Naive thymus-derived CD8-positive, alpha-beta T cell (primary cell): ENCODE results near the gene TMEM175. TPM values are rescaled to one million over a fixed set of nuclear protein-coding genes. Genes with fewer than 3 reads are reported as not detected.
"Not testable (repeated sequence)": the region's sequence is repeated elsewhere in the genome, so short reads cannot be mapped to it uniquely, and the experiment has no call there.

Experiments
- ATAC-seq, 2 donors: fragments of 150-1000 bp; cut with Tn5 transposase in 1 of 2; sonication (Bioruptor Pico), chemical (Tn5 transposase) in 1 of 2; 1 replicate in 1 of 2; 2 replicates in 1 of 2; pipeline ENCODE4 v1.10.0; 2021; ENCODE audit warnings: mild to moderate bottlenecking in 2 of 2, moderate library complexity in 2 of 2
- POLR2A ChIA-PET: fragments of 350-600 bp; sonication (Branson Sonifier 250); formaldehyde crosslinking; loops from one replicate; lab custom pipeline; 2021; ENCODE audit warnings: antibody characterized with exemption; lab: Charles Lee
- DNase-seq, 10 donors: peaks; one replicate each; pipeline versions ENCODE4 v3.0.0 to v3.0.0-alpha.2; 2020 to 2022
- H3K27ac Mint-ChIP-seq, 10 donors: one replicate each; pipeline ENCODE4 v1.8.0; 2020 to 2022; ENCODE audit warnings: mild to moderate bottlenecking in 10 of 10, mixed read lengths in 10 of 10, moderate library complexity in 4 of 10, inconsistent platforms in 1 of 10
- H3K27me3 Mint-ChIP-seq, 5 donors: one replicate each; pipeline ENCODE4 v1.8.0; 2021 to 2022; ENCODE audit warnings: mixed read lengths in 5 of 5
- H3K36me3 Mint-ChIP-seq, 3 donors: one replicate each; pipeline ENCODE4 v1.8.0; 2020 to 2022; ENCODE audit warnings: mixed read lengths in 3 of 3, mild to moderate bottlenecking in 2 of 3, inconsistent platforms in 1 of 3
- H3K4me1 Mint-ChIP-seq, 4 donors: one replicate each; pipeline ENCODE4 v1.8.0; 2021 to 2022; ENCODE audit warnings: mixed read lengths in 4 of 4
- H3K4me3 Mint-ChIP-seq, 10 donors: one replicate each; pipeline ENCODE4 v1.8.0; 2020 to 2022; ENCODE audit warnings: mild to moderate bottlenecking in 10 of 10, mixed read lengths in 10 of 10, moderate library complexity in 6 of 10, inconsistent platforms in 1 of 10
- H3K9me3 Mint-ChIP-seq, 9 donors: one replicate each; pipeline ENCODE4 v1.8.0; 2020 to 2022; ENCODE audit warnings: mixed read lengths in 9 of 9, mild to moderate bottlenecking in 3 of 9, inconsistent platforms in 1 of 9, moderate library complexity in 1 of 9
- polyA plus RNA-seq, 3 donors: library from polyadenylated mRNA; unstranded; fragments of 300-500 nt; fragmentation: Illumina TruSeq; gene quantifications; one replicate each; pipeline ENCODE4 v1.2.3, GENCODE V29; 2021
- total RNA-seq, 8 experiments: library from RNA in 2 of 8; stranded (reverse) in 2 of 8; gene quantifications; one replicate each; pipeline ENCODE4 v1.2.3 and lab custom pipeline; 2021 to 2026

Gene TMEM175
- total and polyA plus RNA-seq, 5 experiments from 2014 or later = 6.4 to 72.9 (median 14.7) TPM

GRCh38 chr4:939508-939907, 7.2 kb downstream of the TMEM175 start:
- H3K4me3 Mint-ChIP-seq, DNase-seq, POLR2A ChIA-PET, H3K27ac Mint-ChIP-seq, ATAC-seq, H3K27me3 Mint-ChIP-seq, H3K9me3 Mint-ChIP-seq: not testable (repeated sequence)
- H3K4me1 Mint-ChIP-seq = peaks cover 3 to 38% (median 12%) of the 10 kb centered on the region in 4 donors
- H3K36me3 Mint-ChIP-seq = peaks cover 0 to 12% (median 0%) of the 10 kb centered on the region in 3 donors

DNA sequence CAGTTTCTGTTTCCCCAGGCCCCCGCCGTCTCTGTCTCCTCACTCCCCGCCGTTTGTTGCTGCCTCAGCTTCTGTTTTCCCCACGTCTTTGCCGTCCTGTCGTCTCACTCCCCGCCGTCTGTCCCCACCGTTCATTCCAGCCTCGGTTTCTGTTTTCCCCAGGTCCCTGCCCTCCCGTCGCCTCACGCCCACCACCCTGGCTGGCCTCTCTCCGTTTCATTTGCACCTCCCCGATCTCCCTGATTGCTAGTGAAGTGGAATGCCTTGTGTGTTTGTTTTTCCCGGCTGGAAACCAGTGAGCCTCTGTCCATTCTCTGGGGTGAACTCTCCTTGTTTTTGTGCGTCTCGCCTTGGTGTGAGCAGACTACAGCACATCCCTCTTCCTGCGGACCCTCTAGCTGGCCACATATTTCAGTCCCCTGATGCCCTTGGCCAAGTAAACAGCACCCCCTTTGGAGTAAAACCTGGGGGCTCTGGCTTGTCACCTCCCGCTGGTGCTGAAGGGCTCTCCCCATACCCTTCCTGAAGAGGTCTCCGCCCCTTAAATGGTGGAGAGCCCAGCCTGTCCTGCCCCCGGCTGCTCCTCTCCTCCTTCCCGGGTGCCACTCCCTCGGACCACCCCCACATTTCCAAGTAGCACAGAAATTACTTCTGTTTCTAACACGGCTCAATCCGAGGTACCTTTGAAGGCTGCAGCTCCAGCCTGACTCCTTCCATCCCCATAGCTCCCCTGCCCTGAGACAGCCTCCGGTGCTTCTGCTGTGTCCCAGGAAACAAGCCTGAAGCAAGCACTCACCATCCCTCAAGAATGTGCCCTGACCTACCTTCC, 13.2 kb downstream of the TMEM175 start:
- H3K36me3 Mint-ChIP-seq = peaks cover 0 to 22% (median 0%) of the 10 kb centered on the region in 3 donors
- peaks cover 5 to 21% (median 17%) of the 10 kb centered on the region in 4 donors for H3K4me1 Mint-ChIP-seq
- H3K27ac Mint-ChIP-seq = peak overlapping the region in 2 of 10 donors; percentile 52 to 71
- ATAC-seq = no peak
- peak in 1 of 10 donors; percentile 14 for DNase-seq
- POLR2A ChIA-PET = no interaction called here
- H3K27me3 Mint-ChIP-seq = no peaks in the 10 kb centered on the region
- no peaks in the 10 kb centered on the region for H3K9me3 Mint-ChIP-seq
- no peak overlapping the region for H3K4me3 Mint-ChIP-seq

DNA sequence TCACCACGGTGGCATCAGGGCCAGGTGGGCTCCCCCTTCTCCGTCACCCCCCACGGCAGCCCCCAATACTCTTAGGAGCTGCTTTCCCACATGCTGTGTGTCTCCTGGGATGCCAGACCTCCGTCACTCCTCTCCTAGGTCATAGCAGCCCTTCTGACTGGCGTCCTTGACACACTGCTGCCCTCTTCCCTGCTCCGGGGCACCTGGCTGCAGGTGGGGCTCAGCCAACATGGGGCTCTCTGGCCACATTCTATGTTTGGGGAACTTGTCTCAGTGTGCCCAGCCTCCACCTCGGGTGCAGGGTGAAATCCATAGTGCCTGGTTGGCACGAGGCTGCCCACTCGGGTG, 13.8 kb downstream of the TMEM175 start:
- Mint-ChIP-seq H3K9me3 (no peaks in the 10 kb centered on the region), H3K27me3 (no peaks in the 10 kb centered on the region), H3K36me3 (peaks cover 0 to 22% (median 0%) of the 10 kb centered on the region in 3 donors), H3K27ac (peak overlapping the region in 2 of 10 donors; percentile 27 to 71), H3K4me1 (peaks cover 3 to 21% (median 16%) of the 10 kb centered on the region in 4 donors), H3K4me3 (no peak overlapping the region)
- DNase-seq (peak in 1 of 10 donors; percentile 54), ATAC-seq (no peak)
- POLR2A ChIA-PET = no interaction called here

DNA sequence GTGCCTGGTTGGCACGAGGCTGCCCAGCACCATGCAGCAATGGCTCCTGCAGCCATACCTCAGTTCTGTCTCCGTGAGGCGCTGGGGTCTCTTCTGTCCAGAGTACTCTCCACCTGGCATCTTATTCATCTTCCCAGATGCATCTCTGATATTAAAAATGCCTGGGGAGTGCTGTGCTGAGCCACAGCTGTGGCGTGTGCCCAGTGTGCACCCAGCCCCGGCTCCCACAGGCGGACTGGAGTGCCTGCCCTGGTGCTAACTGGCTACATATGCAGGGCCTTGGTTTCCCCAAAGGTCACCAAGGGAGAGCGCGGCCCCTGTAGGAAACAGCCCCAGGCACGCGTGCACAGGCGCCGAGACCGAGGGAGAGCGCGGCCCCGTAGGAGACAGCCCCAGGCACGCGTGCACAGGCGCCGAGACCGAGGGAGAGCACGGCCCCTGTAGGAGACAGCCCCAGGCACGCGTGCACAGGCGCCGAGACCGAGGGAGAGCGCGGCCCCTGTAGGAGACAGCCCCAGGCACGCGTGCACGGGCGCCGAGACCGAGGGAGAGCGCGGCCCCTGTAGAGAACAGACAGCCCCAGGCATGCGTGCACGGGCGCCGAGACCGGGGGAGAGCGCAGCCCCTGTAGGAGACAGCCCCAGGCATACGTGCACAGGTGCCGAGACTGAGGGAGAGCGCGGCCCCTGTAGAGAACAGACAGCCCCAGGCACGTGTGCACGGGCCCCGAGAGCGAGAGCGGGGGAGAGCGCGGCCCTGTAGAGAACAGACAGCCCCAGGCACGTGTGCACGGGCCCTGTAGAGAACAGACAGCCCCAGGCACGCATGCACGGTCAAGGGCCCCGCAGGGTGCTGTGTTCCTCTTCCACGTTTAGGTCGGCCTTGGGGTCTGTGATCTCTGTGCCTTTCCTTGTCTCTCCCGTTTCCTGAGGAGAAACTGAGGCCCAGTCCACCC, 14.5 kb downstream of the TMEM175 start:
- H3K27me3 Mint-ChIP-seq = no peaks in the 10 kb centered on the region
- ATAC-seq (peak in 1 of 2 donors; percentile 32), DNase-seq (peak in 1 of 10 donors; percentile 55)
- H3K36me3 Mint-ChIP-seq = peaks cover 0 to 22% (median 0%) of the 10 kb centered on the region in 3 donors
- H3K4me1 Mint-ChIP-seq = peaks cover 3 to 21% (median 16%) of the 10 kb centered on the region in 4 donors
- H3K27ac Mint-ChIP-seq = peak overlapping the region in 1 of 10 donors; percentile 71
- H3K9me3 Mint-ChIP-seq = no peaks in the 10 kb centered on the region
- peak overlapping the region in 2 of 10 donors; percentile 22 to 35 for H3K4me3 Mint-ChIP-seq
- POLR2A ChIA-PET = no interaction called here

DNA sequence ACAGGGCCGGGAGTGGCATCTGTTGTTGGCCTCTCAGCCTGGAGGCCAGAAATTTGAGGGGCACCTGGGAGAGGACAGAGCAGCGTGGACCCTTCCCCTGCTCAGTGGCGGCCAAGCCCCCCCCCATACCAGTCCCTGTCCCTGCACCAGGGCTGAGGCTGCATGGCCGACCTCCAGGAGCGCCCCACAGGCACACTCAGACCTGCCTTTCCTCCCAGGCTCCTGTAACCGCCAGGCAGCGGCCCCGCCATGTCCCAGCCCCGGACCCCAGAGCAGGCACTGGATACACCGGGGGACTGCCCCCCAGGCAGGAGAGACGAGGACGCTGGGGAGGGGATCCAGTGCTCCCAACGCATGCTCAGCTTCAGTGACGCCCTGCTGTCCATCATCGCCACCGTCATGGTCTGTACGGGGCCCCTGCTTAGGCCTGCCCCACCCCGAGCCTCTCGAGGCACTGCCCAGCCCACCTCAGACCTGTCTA, 15.3 kb downstream of the TMEM175 start:
- peak in 1 of 10 donors; percentile 44 for DNase-seq
- POLR2A ChIA-PET = no interaction called here
- Mint-ChIP-seq H3K4me1 (peaks cover 3 to 21% (median 16%) of the 10 kb centered on the region in 4 donors), H3K36me3 (peaks cover 0 to 28% (median 0%) of the 10 kb centered on the region in 3 donors), H3K9me3 (no peaks in the 10 kb centered on the region), H3K4me3 (no peak overlapping the region), H3K27ac (no peak overlapping the region), H3K27me3 (no peaks in the 10 kb centered on the region)
- ATAC-seq = no peak

DNA sequence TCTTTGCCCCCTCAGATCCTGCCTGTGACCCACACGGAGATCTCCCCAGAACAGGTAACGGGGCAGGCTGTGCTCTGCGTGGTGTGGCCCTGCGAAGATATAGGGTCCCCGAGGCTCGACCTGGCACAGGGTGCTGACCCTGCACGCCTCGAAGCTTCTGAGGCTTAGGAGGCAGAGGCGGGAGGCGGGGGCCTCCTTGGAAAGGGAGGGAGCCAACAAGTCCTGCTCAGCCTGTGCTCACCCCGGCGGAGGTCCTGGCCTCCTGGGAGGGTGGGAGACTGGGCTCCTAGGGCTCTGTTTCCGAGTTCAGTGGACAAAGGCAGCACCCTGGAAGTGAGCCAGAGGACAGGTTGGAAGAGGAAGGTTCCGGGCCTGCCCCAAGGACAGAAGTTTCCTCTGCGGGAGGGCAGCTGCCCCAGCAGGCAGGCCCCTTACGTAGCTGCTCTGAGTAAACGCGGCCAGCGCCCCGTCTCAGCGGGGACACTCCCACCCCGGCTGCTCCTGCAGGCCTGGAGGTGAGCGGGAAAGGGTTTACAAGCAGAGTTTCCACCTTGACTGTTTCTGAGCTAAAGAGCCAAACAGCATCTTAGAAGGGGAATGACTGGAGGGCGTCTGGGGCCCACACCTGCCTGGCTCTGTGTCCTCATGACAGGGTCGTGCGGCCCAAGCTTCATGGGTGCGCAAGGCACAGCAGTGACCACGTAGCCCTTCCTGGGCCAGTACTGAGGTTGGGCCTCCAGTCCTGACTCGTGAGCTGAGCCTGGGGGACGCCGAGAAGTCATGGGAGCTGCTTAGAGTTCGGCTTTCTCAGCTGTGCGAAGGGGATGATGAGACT, 16.1 kb downstream of the TMEM175 start:
- H3K27ac Mint-ChIP-seq = peak overlapping the region in 2 of 10 donors; percentile 8 to 34
- ATAC-seq (no peak), DNase-seq (peak in 1 of 10 donors; percentile 24)
- peaks cover 3 to 21% (median 16%) of the 10 kb centered on the region in 4 donors for H3K4me1 Mint-ChIP-seq
- H3K36me3 Mint-ChIP-seq = peaks cover 0 to 26% (median 2%) of the 10 kb centered on the region in 3 donors
- no peaks in the 10 kb centered on the region for H3K9me3 Mint-ChIP-seq
- peak overlapping the region in 1 of 10 donors; percentile 62 for H3K4me3 Mint-ChIP-seq
- POLR2A ChIA-PET = no interaction called here
- no peaks in the 10 kb centered on the region for H3K27me3 Mint-ChIP-seq

DNA sequence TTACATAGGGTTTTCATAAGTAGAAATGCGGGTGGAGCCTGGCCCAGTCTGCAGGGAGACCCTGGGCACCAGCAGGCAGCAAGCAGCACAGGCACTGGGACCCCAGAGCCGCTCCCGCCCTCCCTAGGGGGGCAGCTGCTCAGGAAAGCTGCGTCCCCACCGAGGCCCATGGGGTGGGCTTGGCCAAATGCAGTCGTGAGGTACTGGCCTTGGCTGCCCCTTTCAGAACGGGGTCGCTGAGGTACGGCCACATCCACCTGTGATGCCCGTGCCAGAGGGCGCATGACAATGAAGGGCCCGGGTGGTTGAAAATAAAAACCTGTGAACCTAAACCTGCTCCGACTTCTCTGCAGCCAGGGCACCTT, 16.7 kb downstream of the TMEM175 start:
- Mint-ChIP-seq H3K4me3 (no peak overlapping the region), H3K27ac (peak overlapping the region in 1 of 10 donors; percentile 35)

GRCh38 chr4:949656-950055, 17.4 kb downstream of the TMEM175 start:
- H3K27ac Mint-ChIP-seq = peak overlapping the region in 2 of 10 donors; percentile 34 to 81
- DNase-seq (peak in 1 of 10 donors; percentile 35), ATAC-seq (no peak)
- no peaks in the 10 kb centered on the region for H3K9me3 Mint-ChIP-seq
- no peak overlapping the region for H3K4me3 Mint-ChIP-seq
- H3K36me3 Mint-ChIP-seq = peaks cover 0 to 30% (median 5%) of the 10 kb centered on the region in 3 donors
- H3K4me1 Mint-ChIP-seq = peaks cover 3 to 21% (median 14%) of the 10 kb centered on the region in 4 donors
- POLR2A ChIA-PET = no interaction called here
- no peaks in the 10 kb centered on the region for H3K27me3 Mint-ChIP-seq

More for the DNA sequence above, 16.7 kb downstream of the TMEM175 start:
- Mint-ChIP-seq H3K36me3 (peaks cover 0 to 26% (median 2%) of the 10 kb centered on the region in 3 donors), H3K4me1 (peaks cover 3 to 21% (median 14%) of the 10 kb centered on the region in 4 donors), H3K27me3 (no peaks in the 10 kb centered on the region), H3K9me3 (no peaks in the 10 kb centered on the region)
- POLR2A ChIA-PET = no interaction called here
- DNase-seq = peak in 1 of 10 donors; percentile 22
- no peak for ATAC-seq

DNA sequence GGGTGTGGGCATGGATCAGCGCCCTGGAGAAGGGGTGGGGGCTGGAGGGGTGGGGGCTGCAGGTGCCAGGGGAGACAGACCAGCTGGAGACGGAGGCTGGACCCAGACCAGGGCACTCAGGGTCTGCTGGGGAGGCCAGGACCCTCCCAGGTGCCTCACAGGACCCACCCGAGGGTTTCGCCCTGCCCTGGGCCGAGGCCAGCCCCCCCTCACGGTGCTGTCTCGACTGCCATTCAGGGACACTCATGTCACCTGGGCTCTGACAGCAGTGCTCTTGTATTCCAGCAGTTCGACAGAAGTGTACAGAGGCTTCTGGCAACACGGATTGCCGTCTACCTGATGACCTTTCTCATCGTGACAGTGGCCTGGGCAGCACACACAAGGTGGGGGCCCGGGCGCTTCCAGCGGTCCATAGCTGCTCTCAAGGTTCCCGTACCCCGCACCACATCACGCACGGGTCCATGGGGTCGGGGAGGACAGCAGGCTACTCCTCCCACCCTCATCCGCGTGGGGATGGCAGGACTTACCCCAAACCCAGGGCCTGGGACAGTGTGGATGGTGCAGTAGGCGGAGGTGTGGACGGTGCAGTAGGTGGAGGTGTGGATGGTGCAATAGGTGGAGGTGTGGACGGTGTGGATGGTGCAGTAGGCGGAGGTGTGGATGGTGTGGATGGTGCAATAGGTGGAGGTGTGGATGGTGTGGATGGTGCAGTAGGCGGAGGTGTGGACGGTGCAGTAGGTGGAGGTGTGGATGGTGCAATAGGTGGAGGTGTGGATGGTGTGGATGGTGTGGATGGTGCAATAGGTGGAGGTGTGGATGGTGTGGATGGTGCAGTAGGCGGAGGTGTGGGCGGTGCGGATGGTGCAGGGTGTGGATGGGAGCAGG, 18.1 kb downstream of the TMEM175 start:
- ATAC-seq (no peak), DNase-seq (peak in 1 of 10 donors; percentile 31)
- POLR2A ChIA-PET = no interaction called here
- peak overlapping the region in 1 of 10 donors; percentile 28 for H3K27ac Mint-ChIP-seq
- H3K27me3 Mint-ChIP-seq = no peaks in the 10 kb centered on the region
- no peak overlapping the region for H3K4me3 Mint-ChIP-seq
- H3K36me3 Mint-ChIP-seq = peaks cover 0 to 28% (median 5%) of the 10 kb centered on the region in 3 donors
- peaks cover 3 to 19% (median 11%) of the 10 kb centered on the region in 4 donors for H3K4me1 Mint-ChIP-seq
- no peaks in the 10 kb centered on the region for H3K9me3 Mint-ChIP-seq

GRCh38 chr4:951186-951585, 18.9 kb downstream of the TMEM175 start:
- H3K4me3 Mint-ChIP-seq = no peak overlapping the region
- ATAC-seq = no peak
- no peaks in the 10 kb centered on the region for H3K27me3 Mint-ChIP-seq
- H3K36me3 Mint-ChIP-seq = peaks cover 0 to 25% (median 5%) of the 10 kb centered on the region in 3 donors
- H3K4me1 Mint-ChIP-seq = peaks cover 0 to 11% (median 5%) of the 10 kb centered on the region in 4 donors
- no peak for DNase-seq
- POLR2A ChIA-PET = no interaction called here
- H3K27ac Mint-ChIP-seq = no peak overlapping the region
- H3K9me3 Mint-ChIP-seq = no peaks in the 10 kb centered on the region
